CD4-positive, alpha-beta T cell (primary cell): ENCODE data around the gene PPP2R2C. TPM values are rescaled to one million over a fixed set of nuclear protein-coding genes. Genes with fewer than 3 reads are reported as not detected.

Experiments
- ATAC-seq: fragments of 200-7000 bp; cut with Tn5 transposase; one replicate; pipeline ENCODE4 v1.10.0; 2022; ENCODE audit warnings: mild to moderate bottlenecking; ENCODE audit not compliant: poor library complexity
- CTCF ChIA-PET: fragments of 350-600 bp; sonication (Branson Sonifier 250); formaldehyde crosslinking; loops from one replicate; lab custom pipeline; 2021; ENCODE audit warnings: antibody characterized with exemption, inconsistent platforms; lab: Charles Lee
- POLR2A ChIA-PET: fragments of 350-600 bp; sonication (Branson Sonifier 250); formaldehyde crosslinking; loops from one replicate; lab custom pipeline; 2021; ENCODE audit warnings: antibody characterized with exemption, inconsistent platforms; lab: Charles Lee
- DNase-seq, 14 experiments: peaks; one replicate each; pipeline ENCODE4 v3.0.0-alpha.2; 2013 to 2020; ENCODE audit warnings: mixed read lengths in 2 of 14
- H3K27ac ChIP-seq, 2 donors: one replicate each; pipeline versions ENCODE4 v1.5.1 to v1.7.0; 2013; ENCODE audit warnings: low read length in 2 of 2, low read depth in 1 of 2, mild to moderate bottlenecking in 1 of 2
- H3K27me3 ChIP-seq, 2 experiments: 1 replicate in 1 of 2; 2 replicates in 1 of 2; pipeline versions ENCODE4 v1.6.1 to v1.7.0; 2013; ENCODE audit warnings: low read length in 2 of 2, control low read depth in 1 of 2, mild to moderate bottlenecking in 1 of 2, moderate library complexity in 1 of 2; ENCODE audit not compliant: insufficient read depth in 2 of 2, control insufficient read depth in 1 of 2
- H3K36me3 ChIP-seq: one replicate; pipeline ENCODE4 v1.6.1; 2013; ENCODE audit warnings: low read length, control low read depth; ENCODE audit not compliant: insufficient read depth
- H3K4me1 ChIP-seq: one replicate; pipeline ENCODE4 v1.6.1; 2013; ENCODE audit warnings: low read length, control low read depth; ENCODE audit not compliant: insufficient read depth
- H3K4me3 ChIP-seq: one replicate; pipeline ENCODE4 v1.5.1; 2013; ENCODE audit warnings: mild to moderate bottlenecking, low read length, moderate library complexity
- H3K9me3 ChIP-seq, 2 experiments: 1 replicate in 1 of 2; 2 replicates in 1 of 2; pipeline versions ENCODE4 v1.6.1 to v1.7.0; 2013; ENCODE audit warnings: low read length in 2 of 2, mild to moderate bottlenecking in 2 of 2, control low read depth in 1 of 2, moderate library complexity in 1 of 2; ENCODE audit not compliant: control insufficient read depth in 1 of 2, insufficient read depth in 1 of 2
- H3K27ac Mint-ChIP-seq: one replicate; pipeline ENCODE4 v1.8.0; 2020; ENCODE audit warnings: mixed read lengths
- H3K27me3 Mint-ChIP-seq: one replicate; pipeline ENCODE4 v1.8.0; 2021; ENCODE audit warnings: mixed read lengths
- H3K36me3 Mint-ChIP-seq: one replicate; pipeline ENCODE4 v1.8.0; 2021; ENCODE audit warnings: low read depth, mixed read lengths
- H3K4me1 Mint-ChIP-seq: one replicate; pipeline ENCODE4 v1.8.0; 2021; ENCODE audit warnings: low read depth, mixed read lengths
- H3K4me3 Mint-ChIP-seq: one replicate; pipeline ENCODE4 v1.8.0; 2020; ENCODE audit warnings: mild to moderate bottlenecking, mixed read lengths
- H3K9me3 Mint-ChIP-seq: one replicate; pipeline ENCODE4 v1.8.0; 2020; ENCODE audit warnings: mixed read lengths
- intact Hi-C, 2 experiments: fragments of 100-400 bp; cut with DNase I in 1 of 2; cut with micrococcal nuclease in 1 of 2; formaldehyde crosslinking; loops; one replicate each; pipeline versions ENCODE4 v1.15.1 to v1.9.0; 2023 to 2025; cut with DNase I, micrococcal nuclease
- total RNA-seq, 174 experiments: library from RNA in 2 of 174; stranded (reverse) in 2 of 174; gene quantifications; one replicate each; pipeline ENCODE4 v1.2.3 and lab custom pipeline; 2021 to 2026
- TF ChIP-seq, protein P1 (sequence below): fragments of 200-600 bp; IDR thresholded peaks from one replicate; pipeline ENCODE4 v1.8.0; 2022; ENCODE audit warnings: antibody characterized with exemption, mild to moderate bottlenecking

PPP2R2C gene
- total RNA-seq, 2 experiments from 2014 or later = not detected

- ChIA-PET POLR2A (no interaction called here), CTCF (no interaction called here)
- TF ChIP-seq, protein P1, sequence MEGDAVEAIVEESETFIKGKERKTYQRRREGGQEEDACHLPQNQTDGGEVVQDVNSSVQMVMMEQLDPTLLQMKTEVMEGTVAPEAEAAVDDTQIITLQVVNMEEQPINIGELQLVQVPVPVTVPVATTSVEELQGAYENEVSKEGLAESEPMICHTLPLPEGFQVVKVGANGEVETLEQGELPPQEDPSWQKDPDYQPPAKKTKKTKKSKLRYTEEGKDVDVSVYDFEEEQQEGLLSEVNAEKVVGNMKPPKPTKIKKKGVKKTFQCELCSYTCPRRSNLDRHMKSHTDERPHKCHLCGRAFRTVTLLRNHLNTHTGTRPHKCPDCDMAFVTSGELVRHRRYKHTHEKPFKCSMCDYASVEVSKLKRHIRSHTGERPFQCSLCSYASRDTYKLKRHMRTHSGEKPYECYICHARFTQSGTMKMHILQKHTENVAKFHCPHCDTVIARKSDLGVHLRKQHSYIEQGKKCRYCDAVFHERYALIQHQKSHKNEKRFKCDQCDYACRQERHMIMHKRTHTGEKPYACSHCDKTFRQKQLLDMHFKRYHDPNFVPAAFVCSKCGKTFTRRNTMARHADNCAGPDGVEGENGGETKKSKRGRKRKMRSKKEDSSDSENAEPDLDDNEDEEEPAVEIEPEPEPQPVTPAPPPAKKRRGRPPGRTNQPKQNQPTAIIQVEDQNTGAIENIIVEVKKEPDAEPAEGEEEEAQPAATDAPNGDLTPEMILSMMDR = no peak
- no peaks in the 10 kb centered on the region for H3K36me3 Mint-ChIP-seq
- no peak for ATAC-seq
- no peaks in the 10 kb centered on the region for H3K4me1 Mint-ChIP-seq
- no peak overlapping the region for H3K4me3 ChIP-seq
- peaks cover 31% of the 10 kb centered on the region for H3K27me3 Mint-ChIP-seq
- no peaks in the 10 kb centered on the region for H3K4me1 ChIP-seq
- no peaks in the 10 kb centered on the region for H3K9me3 ChIP-seq
- H3K4me3 Mint-ChIP-seq = no peak overlapping the region
- no peak overlapping the region for H3K27ac ChIP-seq
- H3K27me3 ChIP-seq = peaks cover 3 to 6% of the 10 kb centered on the region in 2 experiments
- intact Hi-C loops = no loop called here
- peaks cover 3% of the 10 kb centered on the region for H3K9me3 Mint-ChIP-seq
- DNase-seq = no peak
- H3K27ac Mint-ChIP-seq = no peak overlapping the region
- no peaks in the 10 kb centered on the region for H3K36me3 ChIP-seq
Observed at GRCh38 chr4:6410068-6410467, 62.3 kb downstream of the PPP2R2C start.

DNA sequence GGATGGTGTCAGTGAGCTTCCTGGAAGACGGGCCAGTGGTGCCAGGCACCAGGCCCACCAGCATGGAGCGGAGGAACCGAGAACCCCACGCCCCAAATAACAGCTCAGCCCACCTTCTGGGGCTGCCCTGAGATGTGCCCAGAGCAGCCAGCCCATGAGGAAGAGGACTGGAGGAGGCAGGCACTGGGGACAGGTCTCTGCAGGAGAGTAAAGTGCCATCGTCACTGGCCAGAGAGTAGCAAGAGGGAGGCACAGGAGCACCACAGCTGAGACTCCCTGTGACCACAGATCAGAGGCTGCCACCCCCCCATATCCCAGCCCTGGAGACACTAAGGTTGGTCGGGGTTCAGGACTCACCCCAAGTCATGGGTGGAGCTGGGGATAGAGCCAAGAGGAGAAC lies 63.0 kb downstream of the PPP2R2C start:
- Histone ChIP-seq H3K27ac (no peak overlapping the region), H3K9me3 (no peaks in the 10 kb centered on the region), H3K36me3 (no peaks in the 10 kb centered on the region), H3K27me3 (peaks cover 9 to 10% of the 10 kb centered on the region in 2 experiments), H3K4me1 (no peaks in the 10 kb centered on the region), H3K4me3 (no peak overlapping the region)
- no peak overlapping the region for H3K4me3 Mint-ChIP-seq
- peaks cover 36% of the 10 kb centered on the region for H3K27me3 Mint-ChIP-seq
- POLR2A ChIA-PET = no interaction called here
- TF ChIP-seq, protein P1 = no peak
- intact Hi-C loops = no loop called here
- no peaks in the 10 kb centered on the region for H3K4me1 Mint-ChIP-seq
- peaks cover 3% of the 10 kb centered on the region for H3K9me3 Mint-ChIP-seq
- no peak overlapping the region for H3K27ac Mint-ChIP-seq
- no peak for DNase-seq
- ATAC-seq = no peak
- CTCF ChIA-PET = no interaction called here
- H3K36me3 Mint-ChIP-seq = no peaks in the 10 kb centered on the region

DNA sequence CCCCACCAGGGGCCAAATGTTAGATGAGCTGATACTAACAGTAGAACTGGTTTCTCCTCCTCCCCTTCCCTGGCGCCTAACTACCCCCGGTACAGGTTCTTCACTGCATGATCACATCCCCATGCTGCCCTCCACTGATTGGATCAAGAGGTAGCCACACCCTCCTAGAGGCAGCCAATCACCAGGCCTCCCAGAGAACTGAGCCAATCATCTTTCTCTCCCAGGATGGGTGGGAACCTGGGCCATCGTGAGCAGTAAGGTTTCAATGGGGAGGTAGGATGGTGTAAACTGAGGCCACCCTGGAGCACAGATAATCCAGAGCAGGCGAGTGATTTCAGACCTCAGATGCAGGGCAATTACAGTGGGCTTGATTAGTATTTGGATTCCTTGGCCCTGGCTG lies 64.2 kb downstream of the PPP2R2C start:
- no peaks in the 10 kb centered on the region for H3K36me3 Mint-ChIP-seq
- no peak overlapping the region for H3K4me3 Mint-ChIP-seq
- ATAC-seq = no peak
- TF ChIP-seq, protein P1 = no peak
- peaks cover 37% of the 10 kb centered on the region for H3K27me3 Mint-ChIP-seq
- Histone ChIP-seq H3K36me3 (no peaks in the 10 kb centered on the region), H3K9me3 (no peaks in the 10 kb centered on the region), H3K27ac (no peak overlapping the region), H3K27me3 (peaks cover 16 to 17% of the 10 kb centered on the region in 2 experiments), H3K4me3 (no peak overlapping the region), H3K4me1 (no peaks in the 10 kb centered on the region)
- intact Hi-C loops = no loop called here
- ChIA-PET CTCF (no interaction called here), POLR2A (no interaction called here)
- DNase-seq = no peak
- H3K9me3 Mint-ChIP-seq = peaks cover 3% of the 10 kb centered on the region
- no peaks in the 10 kb centered on the region for H3K4me1 Mint-ChIP-seq
- no peak overlapping the region for H3K27ac Mint-ChIP-seq
